ENCODE data around the gene IRF6. TPM values are rescaled to one million over a fixed set of nuclear protein-coding genes. Genes with fewer than 3 reads are reported as not detected.

The IRF6 gene
- total and polyA plus RNA-seq, 2 of the 8 experiments (the other 6 are each of a cell fraction or from before 2014, with no cell fraction given): 9.6 to 13.4 TPM

DNA sequence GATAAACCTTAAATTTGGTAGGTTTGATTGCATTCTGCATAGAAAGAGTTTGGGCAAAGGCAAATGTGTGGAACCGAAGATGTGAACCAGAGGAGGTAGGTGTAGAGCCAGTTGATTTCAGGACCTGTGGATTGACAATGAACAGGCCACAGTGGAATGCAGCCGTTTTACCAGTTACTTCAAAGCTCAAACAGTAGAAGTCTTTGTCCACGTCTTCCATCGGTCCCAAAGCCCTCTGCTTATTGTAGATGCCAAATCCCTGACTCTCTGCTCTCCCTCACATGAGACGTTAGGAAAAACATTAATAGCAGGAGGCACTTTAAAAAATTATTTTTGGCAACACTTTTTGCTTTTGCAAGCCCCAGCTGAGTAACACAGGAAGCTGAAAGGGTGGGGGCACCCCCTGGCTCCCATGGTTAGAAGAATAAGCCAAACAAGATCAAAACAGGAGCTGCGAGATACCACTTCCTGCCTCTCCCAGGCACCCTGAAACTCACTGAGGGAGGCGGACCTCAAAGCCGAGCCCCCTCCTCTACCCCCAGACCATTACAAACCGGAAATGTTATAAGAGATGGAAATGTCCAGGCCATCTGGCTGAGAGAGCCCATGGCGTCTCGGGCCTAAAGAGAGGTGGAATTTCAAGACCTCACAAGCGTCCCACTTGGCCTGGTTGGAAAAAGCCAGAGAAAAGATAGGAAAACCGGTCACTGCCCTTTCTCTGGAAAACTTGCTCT is 36.6 kb downstream of the IRF6 start (continued):
- TF ChIP-seq, protein P1, sequence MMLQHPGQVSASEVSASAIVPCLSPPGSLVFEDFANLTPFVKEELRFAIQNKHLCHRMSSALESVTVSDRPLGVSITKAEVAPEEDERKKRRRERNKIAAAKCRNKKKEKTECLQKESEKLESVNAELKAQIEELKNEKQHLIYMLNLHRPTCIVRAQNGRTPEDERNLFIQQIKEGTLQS (IDR thresholded peaks at IDR 0.05; ENCODE audit: insufficient read depth, low read depth, low read length): no peak
- TF ChIP-seq, protein P2, sequence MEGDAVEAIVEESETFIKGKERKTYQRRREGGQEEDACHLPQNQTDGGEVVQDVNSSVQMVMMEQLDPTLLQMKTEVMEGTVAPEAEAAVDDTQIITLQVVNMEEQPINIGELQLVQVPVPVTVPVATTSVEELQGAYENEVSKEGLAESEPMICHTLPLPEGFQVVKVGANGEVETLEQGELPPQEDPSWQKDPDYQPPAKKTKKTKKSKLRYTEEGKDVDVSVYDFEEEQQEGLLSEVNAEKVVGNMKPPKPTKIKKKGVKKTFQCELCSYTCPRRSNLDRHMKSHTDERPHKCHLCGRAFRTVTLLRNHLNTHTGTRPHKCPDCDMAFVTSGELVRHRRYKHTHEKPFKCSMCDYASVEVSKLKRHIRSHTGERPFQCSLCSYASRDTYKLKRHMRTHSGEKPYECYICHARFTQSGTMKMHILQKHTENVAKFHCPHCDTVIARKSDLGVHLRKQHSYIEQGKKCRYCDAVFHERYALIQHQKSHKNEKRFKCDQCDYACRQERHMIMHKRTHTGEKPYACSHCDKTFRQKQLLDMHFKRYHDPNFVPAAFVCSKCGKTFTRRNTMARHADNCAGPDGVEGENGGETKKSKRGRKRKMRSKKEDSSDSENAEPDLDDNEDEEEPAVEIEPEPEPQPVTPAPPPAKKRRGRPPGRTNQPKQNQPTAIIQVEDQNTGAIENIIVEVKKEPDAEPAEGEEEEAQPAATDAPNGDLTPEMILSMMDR (IDR thresholded peaks at IDR 0.05; ENCODE audit: control extremely low read depth in 1 of 3, insufficient read depth in 1 of 3, low read depth in 1 of 3, low read length in 3 of 3): no peak
- TF ChIP-seq HDAC6 (IDR thresholded peaks at IDR 0.05; ENCODE audit: low read depth, low read length) (no peak), RAD21 (IDR thresholded peaks at IDR 0.05 in 1 of 2, conservative IDR thresholded peaks at IDR 0.05 in 1 of 2; ENCODE audit: low read depth in 2 of 2, low read length in 2 of 2) (no peak), ASH2L (IDR thresholded peaks at IDR 0.05; ENCODE audit: low read length) (no peak), SP1 (IDR thresholded peaks at IDR 0.05; ENCODE audit: low read depth, low read length) (no peak), EGR1 (IDR thresholded peaks at IDR 0.05; ENCODE audit: borderline replicate concordance, low read depth, low read length) (no peak)
- TF ChIP-seq, protein P3, sequence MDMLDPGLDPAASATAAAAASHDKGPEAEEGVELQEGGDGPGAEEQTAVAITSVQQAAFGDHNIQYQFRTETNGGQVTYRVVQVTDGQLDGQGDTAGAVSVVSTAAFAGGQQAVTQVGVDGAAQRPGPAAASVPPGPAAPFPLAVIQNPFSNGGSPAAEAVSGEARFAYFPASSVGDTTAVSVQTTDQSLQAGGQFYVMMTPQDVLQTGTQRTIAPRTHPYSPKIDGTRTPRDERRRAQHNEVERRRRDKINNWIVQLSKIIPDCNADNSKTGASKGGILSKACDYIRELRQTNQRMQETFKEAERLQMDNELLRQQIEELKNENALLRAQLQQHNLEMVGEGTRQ (IDR thresholded peaks at IDR 0.05; ENCODE audit: low read length): no peak
- TF ChIP-seq, protein P4, sequence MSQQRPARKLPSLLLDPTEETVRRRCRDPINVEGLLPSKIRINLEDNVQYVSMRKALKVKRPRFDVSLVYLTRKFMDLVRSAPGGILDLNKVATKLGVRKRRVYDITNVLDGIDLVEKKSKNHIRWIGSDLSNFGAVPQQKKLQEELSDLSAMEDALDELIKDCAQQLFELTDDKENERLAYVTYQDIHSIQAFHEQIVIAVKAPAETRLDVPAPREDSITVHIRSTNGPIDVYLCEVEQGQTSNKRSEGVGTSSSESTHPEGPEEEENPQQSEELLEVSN (IDR thresholded peaks at IDR 0.05): no peak

Data from H1 (cell line).